HG02610 (cell line): ENCODE data around the gene ZIM2.

ENCODE experiments used
- ATAC-seq: cut with Tn5 transposase; IDR thresholded peaks from one replicate; pipeline ENCODE4 v1.9.1; 2021; ENCODE audit warnings: mild to moderate bottlenecking, moderate library complexity; ENCODE audit not compliant: unreplicated experiment

ZIM2 gene

GRCh38 chr19:56811480-56811879 lies 29.0 kb downstream of the ZIM2 start:
- ATAC-seq = no peak

GRCh38 chr19:56810260-56810659 lies 30.3 kb downstream of the ZIM2 start:
- ATAC-seq = no peak

- no peak for ATAC-seq
These were observed 31.7 kb downstream of the ZIM2 start for GRCh38 chr19:56808717-56809392.

GRCh38 chr19:56806639-56807038 lies 33.9 kb downstream of the ZIM2 start:
- no peak for ATAC-seq

- no peak for ATAC-seq
These were observed 62.2 kb downstream of the ZIM2 start for GRCh38 chr19:56778351-56778750.

GRCh38 chr19:56769650-56770049 lies 70.9 kb downstream of the ZIM2 start:
- ATAC-seq = no peak

- no peak for ATAC-seq
These were observed 75.4 kb downstream of the ZIM2 start for GRCh38 chr19:56765137-56765536.

GRCh38 chr19:56764196-56764695 lies 76.3 kb downstream of the ZIM2 start:
- ATAC-seq = no peak

- no peak for ATAC-seq
These were observed 79.7 kb downstream of the ZIM2 start for GRCh38 chr19:56760842-56761241.

GRCh38 chr19:56759531-56759930 lies 81.0 kb downstream of the ZIM2 start:
- ATAC-seq = no peak

- ATAC-seq = no peak
These were observed 89.4 kb downstream of the ZIM2 start for GRCh38 chr19:56751078-56751489.

- ATAC-seq = no peak
These were observed 89.9 kb downstream of the ZIM2 start for GRCh38 chr19:56750658-56751057.

- ATAC-seq = no peak
These were observed 92.1 kb downstream of the ZIM2 start for GRCh38 chr19:56748378-56748777.

- no peak for ATAC-seq
These were observed 94.2 kb downstream of the ZIM2 start for GRCh38 chr19:56746367-56746766.

- no peak for ATAC-seq
These were observed 100.0 kb downstream of the ZIM2 start for GRCh38 chr19:56740501-56740900.

- ATAC-seq = no peak
These were observed 104.0 kb downstream of the ZIM2 start for GRCh38 chr19:56736571-56736970.

- ATAC-seq = no peak
These were observed 107.5 kb downstream of the ZIM2 start for GRCh38 chr19:56732976-56733375.

GRCh38 chr19:56727677-56728076 lies 112.8 kb downstream of the ZIM2 start:
- ATAC-seq = no peak

GRCh38 chr19:56725829-56726424 lies 114.6 kb downstream of the ZIM2 start:
- no peak for ATAC-seq
